HEK293 (cell line): ENCODE data around the gene IRX3.
"Not testable (repeated sequence)": the region's sequence is repeated elsewhere in the genome, so short reads cannot be mapped to it uniquely, and the experiment has no call there.

ENCODE experiments used
- CTCF ChIA-PET: fragments of 350-600 bp; formaldehyde crosslinking; extraction: SDS; loops from one replicate; lab custom pipeline; 2021; ENCODE audit warnings: antibody characterized with exemption; lab: Yijun Ruan, JAX
- POLR2A ChIA-PET: fragments of 300-600 bp; formaldehyde crosslinking; extraction: SDS; loops from one replicate; lab custom pipeline; 2020; ENCODE audit warnings: antibody characterized with exemption, inconsistent platforms; lab: Yijun Ruan, JAX
- H3K27ac ChIP-seq: fragments of 200-500 bp; sonication (Bioruptor generic); 2 replicates; pipeline ENCODE4 v1.5.1; 2014; ENCODE audit warnings: low read depth, low read length, control low read depth, inconsistent platforms; ENCODE audit errors: extremely low read depth
- H3K36me3 ChIP-seq, 2 experiments: fragments of 200-500 bp in 1 of 2; sonication (Bioruptor generic) in 1 of 2; 1 replicate in 1 of 2; 2 replicates in 1 of 2; pipeline ENCODE4 v1.5.1; 2014 to 2017; ENCODE audit warnings: inconsistent platforms in 2 of 2, low read length in 2 of 2; ENCODE audit not compliant: control insufficient read depth in 2 of 2, insufficient read depth in 1 of 2
- H3K4me1 ChIP-seq: fragments of 200-500 bp; sonication (Bioruptor generic); 2 replicates; pipeline ENCODE4 v1.5.1; 2014; ENCODE audit warnings: mild to moderate bottlenecking, low read length, inconsistent platforms; ENCODE audit not compliant: control insufficient read depth, insufficient read depth
- H3K4me3 ChIP-seq: 2 replicates; pipeline ENCODE4 v1.5.1; 2011; ENCODE audit warnings: low read depth, mild to moderate bottlenecking, control low read depth, low read length, moderate library complexity
- H3K9me3 ChIP-seq: fragments of 200-500 bp; sonication (Bioruptor generic); 2 replicates; pipeline ENCODE4 v1.5.1; 2014; ENCODE audit warnings: low read depth, low read length, inconsistent platforms; ENCODE audit not compliant: control insufficient read depth, insufficient read depth
- BCL11B ChIP-seq: fragments of 450-650 bp; formaldehyde crosslinking; IDR thresholded peaks from 2 replicates; pipeline ENCODE4 v1.5.1; 2016; ENCODE audit warnings: low read depth, missing biosample characterization, missing genetic modification characterization
- KLF10 ChIP-seq: fragments of 450-650 bp; IDR thresholded peaks from 2 replicates; pipeline ENCODE4 v1.5.1; 2018; ENCODE audit warnings: missing biosample characterization, mild to moderate bottlenecking, missing genetic modification characterization
- YY1 ChIP-seq: fragments of 450-650 bp; formaldehyde crosslinking; IDR thresholded peaks from 2 replicates; pipeline ENCODE4 v1.5.1; 2018; ENCODE audit warnings: missing biosample characterization, missing genetic modification characterization
- ZNF132 ChIP-seq: fragments of 450-650 bp; formaldehyde crosslinking; IDR thresholded peaks from 2 replicates; pipeline ENCODE4 v1.5.1; 2017; ENCODE audit warnings: missing biosample characterization, missing genetic modification characterization, borderline replicate concordance
- ZNF146 ChIP-seq: fragments of 450-650 bp; formaldehyde crosslinking; IDR thresholded peaks from 2 replicates; pipeline ENCODE4 v1.5.1; 2016; ENCODE audit warnings: missing biosample characterization, missing genetic modification characterization
- ZNF174 ChIP-seq: fragments of 450-650 bp; formaldehyde crosslinking; IDR thresholded peaks from 2 replicates; pipeline ENCODE4 v1.5.0; 2017; ENCODE audit warnings: missing biosample characterization, mild to moderate bottlenecking, missing genetic modification characterization
- ZNF175 ChIP-seq: fragments of 450-650 bp; formaldehyde crosslinking; IDR thresholded peaks from 2 replicates; pipeline ENCODE4 v1.5.1; 2016; ENCODE audit warnings: missing biosample characterization, missing genetic modification characterization
- ZNF24 ChIP-seq: fragments of 450-650 bp; formaldehyde crosslinking; IDR thresholded peaks from 2 replicates; pipeline ENCODE4 v1.5.1; 2016; ENCODE audit warnings: missing biosample characterization, missing genetic modification characterization
- ZNF501 ChIP-seq: fragments of 450-650 bp; formaldehyde crosslinking; IDR thresholded peaks from 2 replicates; pipeline ENCODE4 v1.5.1; 2016; ENCODE audit warnings: missing biosample characterization, missing genetic modification characterization
- ZNF530 ChIP-seq: fragments of 450-650 bp; formaldehyde crosslinking; IDR thresholded peaks from 2 replicates; pipeline ENCODE4 v1.5.1; 2016; ENCODE audit warnings: low read depth, missing biosample characterization, missing genetic modification characterization
- ZNF585B ChIP-seq: fragments of 450-650 bp; formaldehyde crosslinking; IDR thresholded peaks from 2 replicates; pipeline ENCODE4 v1.5.1; 2016; ENCODE audit warnings: missing biosample characterization, missing genetic modification characterization
- ZNF701 ChIP-seq: fragments of 450-650 bp; formaldehyde crosslinking; IDR thresholded peaks from 2 replicates; pipeline ENCODE4 v1.5.1; 2016; ENCODE audit warnings: missing biosample characterization, missing genetic modification characterization
- TF ChIP-seq, protein P1 (sequence below): fragments of 450-650 bp; formaldehyde crosslinking; IDR thresholded peaks from 2 replicates; pipeline ENCODE4 v1.5.1; 2016; ENCODE audit warnings: missing biosample characterization, missing genetic modification characterization
- TF ChIP-seq, protein P2 (sequence below): fragments of 450-650 bp; formaldehyde crosslinking; IDR thresholded peaks from 2 replicates; pipeline ENCODE4 v1.5.0; 2017; ENCODE audit warnings: missing biosample characterization, missing genetic modification characterization, borderline replicate concordance
- TF ChIP-seq, protein P3 (sequence below): fragments of 450-650 bp; formaldehyde crosslinking; IDR thresholded peaks from 2 replicates; pipeline ENCODE4 v1.5.1; 2017; ENCODE audit warnings: missing biosample characterization, missing genetic modification characterization
- TF ChIP-seq, protein P4 (sequence below): fragments of 450-650 bp; formaldehyde crosslinking; IDR thresholded peaks from 2 replicates; pipeline ENCODE4 v1.5.1; 2016; ENCODE audit warnings: missing biosample characterization, missing genetic modification characterization
- TF ChIP-seq, protein P5 (sequence below): fragments of 450-650 bp; formaldehyde crosslinking; IDR thresholded peaks from 2 replicates; pipeline ENCODE4 v1.5.1; 2017; ENCODE audit warnings: missing biosample characterization, mild to moderate bottlenecking, missing genetic modification characterization, moderate library complexity

The IRX3 gene

DNA sequence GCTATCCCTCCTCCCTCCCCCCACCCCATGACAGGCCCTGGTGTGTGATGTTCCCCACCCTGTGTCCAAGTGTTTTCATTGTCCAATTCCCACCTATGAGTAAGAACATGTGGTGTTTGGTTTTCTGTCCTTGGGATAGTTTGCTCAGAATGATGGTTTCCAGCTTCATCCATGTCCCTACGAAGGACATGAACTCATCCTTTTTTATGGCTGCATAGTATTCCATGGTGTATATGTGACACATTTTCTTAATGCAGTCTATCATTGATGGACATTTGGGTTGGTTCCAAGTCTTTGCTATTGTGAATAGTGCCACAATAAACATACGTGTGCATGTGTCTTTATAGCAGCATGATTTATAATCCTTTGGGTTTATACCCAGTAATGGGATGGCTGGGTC, 38.9 kb downstream of the IRX3 start:
- H3K36me3 ChIP-seq, POLR2A ChIA-PET, CTCF ChIA-PET, H3K27ac ChIP-seq, H3K9me3 ChIP-seq, H3K4me3 ChIP-seq: not testable (repeated sequence)
- TF ChIP-seq ZNF146 (tag by site-specific recombination) = peak; percentile 88
- TF ChIP-seq, protein P1, sequence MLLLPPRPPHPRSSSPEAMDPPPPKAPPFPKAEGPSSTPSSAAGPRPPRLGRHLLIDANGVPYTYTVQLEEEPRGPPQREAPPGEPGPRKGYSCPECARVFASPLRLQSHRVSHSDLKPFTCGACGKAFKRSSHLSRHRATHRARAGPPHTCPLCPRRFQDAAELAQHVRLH (tag by site-specific recombination) = peak; percentile 70; the same call in 1 of the 2 replicates
- H3K4me1 ChIP-seq = peaks cover 11% of the 10 kb centered on the region

DNA sequence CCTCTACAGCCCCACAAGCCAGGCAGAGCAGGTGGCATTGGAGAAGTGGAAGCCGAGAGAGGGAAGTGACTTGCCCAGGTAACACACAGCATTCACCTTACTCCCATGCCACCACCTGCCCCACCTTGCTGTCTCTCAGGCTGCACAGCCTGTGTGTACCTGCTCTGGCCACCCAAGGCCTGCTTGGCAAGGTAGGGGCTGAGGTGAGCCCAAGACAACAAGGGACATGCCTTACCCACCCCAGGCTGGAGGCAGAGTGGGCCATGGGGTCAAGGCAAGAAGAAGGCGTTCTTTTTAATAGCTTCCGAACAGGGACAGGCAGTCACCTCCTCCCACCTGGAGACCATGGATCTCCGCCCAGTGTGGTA, 40.1 kb downstream of the IRX3 start:
- POLR2A ChIA-PET = no interaction called here
- CTCF ChIA-PET = no interaction called here

More for the DNA sequence above, 40.1 kb downstream of the IRX3 start:
- Histone ChIP-seq H3K27ac (no peak overlapping the region), H3K36me3 (no peaks in the 10 kb centered on the region), H3K9me3 (no peaks in the 10 kb centered on the region), H3K4me1 (peaks cover 11% of the 10 kb centered on the region), H3K4me3 (no peak overlapping the region)
- TF ChIP-seq YY1 (no peak), ZNF530 (tag by site-specific recombination) (no peak), KLF10 (tag by site-specific recombination) (no peak), ZNF701 (no peak), ZNF501 (tag by site-specific recombination) (no peak), ZNF174 (tag by site-specific recombination) (no peak), BCL11B (tag by site-specific recombination) (no peak), ZNF132 (tag by site-specific recombination) (no peak), ZNF175 (tag by site-specific recombination) (no peak), ZNF585B (no peak), ZNF24 (tag by site-specific recombination) (no peak)
- TF ChIP-seq, protein P2, sequence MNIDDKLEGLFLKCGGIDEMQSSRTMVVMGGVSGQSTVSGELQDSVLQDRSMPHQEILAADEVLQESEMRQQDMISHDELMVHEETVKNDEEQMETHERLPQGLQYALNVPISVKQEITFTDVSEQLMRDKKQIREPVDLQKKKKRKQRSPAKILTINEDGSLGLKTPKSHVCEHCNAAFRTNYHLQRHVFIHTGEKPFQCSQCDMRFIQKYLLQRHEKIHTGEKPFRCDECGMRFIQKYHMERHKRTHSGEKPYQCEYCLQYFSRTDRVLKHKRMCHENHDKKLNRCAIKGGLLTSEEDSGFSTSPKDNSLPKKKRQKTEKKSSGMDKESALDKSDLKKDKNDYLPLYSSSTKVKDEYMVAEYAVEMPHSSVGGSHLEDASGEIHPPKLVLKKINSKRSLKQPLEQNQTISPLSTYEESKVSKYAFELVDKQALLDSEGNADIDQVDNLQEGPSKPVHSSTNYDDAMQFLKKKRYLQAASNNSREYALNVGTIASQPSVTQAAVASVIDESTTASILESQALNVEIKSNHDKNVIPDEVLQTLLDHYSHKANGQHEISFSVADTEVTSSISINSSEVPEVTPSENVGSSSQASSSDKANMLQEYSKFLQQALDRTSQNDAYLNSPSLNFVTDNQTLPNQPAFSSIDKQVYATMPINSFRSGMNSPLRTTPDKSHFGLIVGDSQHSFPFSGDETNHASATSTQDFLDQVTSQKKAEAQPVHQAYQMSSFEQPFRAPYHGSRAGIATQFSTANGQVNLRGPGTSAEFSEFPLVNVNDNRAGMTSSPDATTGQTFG (tag by site-specific recombination) = no peak
- TF ChIP-seq, protein P3, sequence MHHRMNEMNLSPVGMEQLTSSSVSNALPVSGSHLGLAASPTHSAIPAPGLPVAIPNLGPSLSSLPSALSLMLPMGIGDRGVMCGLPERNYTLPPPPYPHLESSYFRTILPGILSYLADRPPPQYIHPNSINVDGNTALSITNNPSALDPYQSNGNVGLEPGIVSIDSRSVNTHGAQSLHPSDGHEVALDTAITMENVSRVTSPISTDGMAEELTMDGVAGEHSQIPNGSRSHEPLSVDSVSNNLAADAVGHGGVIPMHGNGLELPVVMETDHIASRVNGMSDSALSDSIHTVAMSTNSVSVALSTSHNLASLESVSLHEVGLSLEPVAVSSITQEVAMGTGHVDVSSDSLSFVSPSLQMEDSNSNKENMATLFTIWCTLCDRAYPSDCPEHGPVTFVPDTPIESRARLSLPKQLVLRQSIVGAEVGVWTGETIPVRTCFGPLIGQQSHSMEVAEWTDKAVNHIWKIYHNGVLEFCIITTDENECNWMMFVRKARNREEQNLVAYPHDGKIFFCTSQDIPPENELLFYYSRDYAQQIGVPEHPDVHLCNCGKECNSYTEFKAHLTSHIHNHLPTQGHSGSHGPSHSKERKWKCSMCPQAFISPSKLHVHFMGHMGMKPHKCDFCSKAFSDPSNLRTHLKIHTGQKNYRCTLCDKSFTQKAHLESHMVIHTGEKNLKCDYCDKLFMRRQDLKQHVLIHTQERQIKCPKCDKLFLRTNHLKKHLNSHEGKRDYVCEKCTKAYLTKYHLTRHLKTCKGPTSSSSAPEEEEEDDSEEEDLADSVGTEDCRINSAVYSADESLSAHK = no peak
- TF ChIP-seq, protein P4, sequence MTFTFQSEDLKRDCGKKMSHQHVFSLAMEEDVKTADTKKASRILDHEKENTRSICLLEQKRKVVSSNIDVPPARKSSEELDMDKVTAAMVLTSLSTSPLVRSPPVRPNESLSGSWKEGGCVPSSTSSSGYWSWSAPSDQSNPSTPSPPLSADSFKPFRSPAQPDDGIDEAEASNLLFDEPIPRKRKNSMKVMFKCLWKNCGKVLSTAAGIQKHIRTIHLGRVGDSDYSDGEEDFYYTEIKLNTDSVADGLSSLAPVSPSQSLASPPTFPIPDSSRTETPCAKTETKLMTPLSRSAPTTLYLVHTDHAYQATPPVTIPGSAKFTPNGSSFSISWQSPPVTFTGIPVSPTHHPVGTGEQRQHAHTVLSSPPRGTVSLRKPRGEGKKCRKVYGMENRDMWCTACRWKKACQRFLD (tag by site-specific recombination) = no peak
- TF ChIP-seq, protein P5, sequence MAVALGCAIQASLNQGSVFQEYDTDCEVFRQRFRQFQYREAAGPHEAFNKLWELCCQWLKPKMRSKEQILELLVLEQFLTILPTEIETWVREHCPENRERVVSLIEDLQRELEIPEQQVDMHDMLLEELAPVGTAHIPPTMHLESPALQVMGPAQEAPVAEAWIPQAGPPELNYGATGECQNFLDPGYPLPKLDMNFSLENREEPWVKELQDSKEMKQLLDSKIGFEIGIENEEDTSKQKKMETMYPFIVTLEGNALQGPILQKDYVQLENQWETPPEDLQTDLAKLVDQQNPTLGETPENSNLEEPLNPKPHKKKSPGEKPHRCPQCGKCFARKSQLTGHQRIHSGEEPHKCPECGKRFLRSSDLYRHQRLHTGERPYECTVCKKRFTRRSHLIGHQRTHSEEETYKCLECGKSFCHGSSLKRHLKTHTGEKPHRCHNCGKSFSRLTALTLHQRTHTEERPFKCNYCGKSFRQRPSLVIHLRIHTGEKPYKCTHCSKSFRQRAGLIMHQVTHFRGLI (tag by site-specific recombination) = no peak
